ENCODE results near the gene MCTP2. TPM values are rescaled to one million over a fixed set of nuclear protein-coding genes. Genes with fewer than 3 reads are reported as not detected.

Gene MCTP2
- total RNA-seq, 1 donor from 2014 or later, result 1.5 TPM

- Mint-ChIP-seq H3K27me3 (ENCODE audit: unreplicated experiment) (no peaks in the 10 kb centered on the region), H3K4me1 (ENCODE audit: unreplicated experiment) (no peaks in the 10 kb centered on the region), H3K27ac (ENCODE audit: unreplicated experiment) (no peak overlapping the region), H3K9me3 (ENCODE audit: unreplicated experiment) (no peaks in the 10 kb centered on the region), H3K4me3 (ENCODE audit: unreplicated experiment) (no peak overlapping the region), H3K36me3 (ENCODE audit: low read depth, unreplicated experiment) (no peaks in the 10 kb centered on the region)
- TF ChIP-seq CTCF (IDR thresholded peaks at IDR 0.05; ENCODE audit: unreplicated experiment), result no peak
- DNase-seq (ENCODE audit: low spot score), result no peak
Measured at GRCh38 chr15:94439158-94439557, 207.8 kb downstream of the MCTP2 start.

GRCh38 chr15:94441760-94442159 lies 210.4 kb downstream of the MCTP2 start:
- Mint-ChIP-seq H3K36me3 (ENCODE audit: low read depth, unreplicated experiment) (no peaks in the 10 kb centered on the region), H3K9me3 (ENCODE audit: unreplicated experiment) (no peaks in the 10 kb centered on the region), H3K4me1 (ENCODE audit: unreplicated experiment) (no peaks in the 10 kb centered on the region), H3K27me3 (ENCODE audit: unreplicated experiment) (no peaks in the 10 kb centered on the region), H3K27ac (ENCODE audit: unreplicated experiment) (no peak overlapping the region), H3K4me3 (ENCODE audit: unreplicated experiment) (no peak overlapping the region)
- DNase-seq (ENCODE audit: low spot score), result no peak
- no peak for TF ChIP-seq CTCF (IDR thresholded peaks at IDR 0.05; ENCODE audit: unreplicated experiment)

DNA sequence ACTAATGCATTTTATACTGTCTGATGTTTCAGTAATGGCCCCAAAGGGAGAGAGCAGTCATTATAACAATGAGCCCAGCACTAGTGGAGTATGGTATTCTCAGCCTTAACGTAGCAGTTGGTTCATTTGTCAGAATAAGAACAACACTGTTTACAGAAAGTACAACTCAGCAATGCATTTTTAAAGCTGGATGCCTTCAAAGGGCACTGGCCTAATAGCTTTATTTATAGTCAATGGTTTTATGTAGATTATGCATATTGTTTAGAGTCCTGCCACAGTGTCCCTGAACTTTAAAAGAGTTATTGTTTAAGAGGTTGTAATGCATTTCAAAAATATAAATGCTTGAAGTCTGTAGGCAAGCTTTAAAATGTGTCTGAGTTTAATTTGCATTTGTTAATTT lies 211.1 kb downstream of the MCTP2 start:
- H3K4me3 Mint-ChIP-seq (ENCODE audit: unreplicated experiment), result no peak overlapping the region
- no peaks in the 10 kb centered on the region for H3K36me3 Mint-ChIP-seq (ENCODE audit: low read depth, unreplicated experiment)
- TF ChIP-seq CTCF (IDR thresholded peaks at IDR 0.05; ENCODE audit: unreplicated experiment), result no peak
- no peak overlapping the region for H3K27ac Mint-ChIP-seq (ENCODE audit: unreplicated experiment)
- H3K9me3 Mint-ChIP-seq (ENCODE audit: unreplicated experiment), result no peaks in the 10 kb centered on the region
- no peaks in the 10 kb centered on the region for H3K4me1 Mint-ChIP-seq (ENCODE audit: unreplicated experiment)
- H3K27me3 Mint-ChIP-seq (ENCODE audit: unreplicated experiment), result no peaks in the 10 kb centered on the region
- DNase-seq (ENCODE audit: low spot score), result no peak

GRCh38 chr15:94443186-94443585 lies 211.8 kb downstream of the MCTP2 start:
- Mint-ChIP-seq H3K4me1 (ENCODE audit: unreplicated experiment) (no peaks in the 10 kb centered on the region), H3K27me3 (ENCODE audit: unreplicated experiment) (no peaks in the 10 kb centered on the region)
- no peak for TF ChIP-seq CTCF (IDR thresholded peaks at IDR 0.05; ENCODE audit: unreplicated experiment)

GRCh38 chr15:94445566-94446160 lies 214.3 kb downstream of the MCTP2 start:
- no peaks in the 10 kb centered on the region for H3K27me3 Mint-ChIP-seq (ENCODE audit: unreplicated experiment)
- H3K9me3 Mint-ChIP-seq (ENCODE audit: unreplicated experiment), result no peaks in the 10 kb centered on the region
- no peak for DNase-seq (ENCODE audit: low spot score)
- no peak overlapping the region for H3K27ac Mint-ChIP-seq (ENCODE audit: unreplicated experiment)
- no peak overlapping the region for H3K4me3 Mint-ChIP-seq (ENCODE audit: unreplicated experiment)
- TF ChIP-seq CTCF (IDR thresholded peaks at IDR 0.05; ENCODE audit: unreplicated experiment), result no peak
- no peaks in the 10 kb centered on the region for H3K36me3 Mint-ChIP-seq (ENCODE audit: low read depth, unreplicated experiment)
- no peaks in the 10 kb centered on the region for H3K4me1 Mint-ChIP-seq (ENCODE audit: unreplicated experiment)

More at GRCh38 chr15:94443186-94443585, 211.8 kb downstream of the MCTP2 start:
- no peaks in the 10 kb centered on the region for H3K9me3 Mint-ChIP-seq (ENCODE audit: unreplicated experiment)
- no peak overlapping the region for H3K4me3 Mint-ChIP-seq (ENCODE audit: unreplicated experiment)
- H3K27ac Mint-ChIP-seq (ENCODE audit: unreplicated experiment), result no peak overlapping the region
- DNase-seq (ENCODE audit: low spot score), result no peak
- no peaks in the 10 kb centered on the region for H3K36me3 Mint-ChIP-seq (ENCODE audit: low read depth, unreplicated experiment)
